RWPE2 (cell line): Measurements from ENCODE around the gene TUBA1B.

ENCODE experiments used
- ATAC-seq: fragments of 200-7000 bp; cut with Tn5 transposase; 3 replicates; pipeline ENCODE4 v1.9.1; 2021; ENCODE audit warnings: low read depth
- DNase-seq: peaks from one replicate; pipeline ENCODE4 v3.0.0-alpha.2; 2020; ENCODE audit warnings: low spot score
- H3K27ac ChIP-seq: fragments of 450-650 bp; 2 replicates; pipeline ENCODE4 v1.5.1; 2017; ENCODE audit warnings: mild to moderate bottlenecking; ENCODE audit not compliant: poor library complexity, severe bottlenecking
- H3K27me3 ChIP-seq: fragments of 250-450 bp; sonication (Bioruptor Pico); 2 replicates; pipeline ENCODE4 v1.5.1; 2021; ENCODE audit warnings: mild to moderate bottlenecking, moderate library complexity; ENCODE audit not compliant: insufficient read depth, poor library complexity, severe bottlenecking
- H3K36me3 ChIP-seq: fragments of 250-450 bp; sonication (Bioruptor Pico); 2 replicates; pipeline ENCODE4 v1.5.1; 2020; ENCODE audit warnings: low read depth, mild to moderate bottlenecking, moderate library complexity
- H3K4me1 ChIP-seq: fragments of 250-450 bp; sonication (Bioruptor Pico); 2 replicates; pipeline ENCODE4 v1.5.1; 2021; ENCODE audit warnings: mild to moderate bottlenecking, moderate library complexity; ENCODE audit not compliant: insufficient read depth, poor library complexity, severe bottlenecking
- H3K4me3 ChIP-seq: fragments of 250-450 bp; sonication (Bioruptor Pico); 2 replicates; pipeline ENCODE4 v1.5.1; 2021; ENCODE audit warnings: mild to moderate bottlenecking, moderate library complexity; ENCODE audit not compliant: severe bottlenecking
- H3K9me3 ChIP-seq: fragments of 250-450 bp; sonication (Bioruptor Pico); 2 replicates; pipeline ENCODE4 v1.5.1; 2021; ENCODE audit warnings: mild to moderate bottlenecking, moderate library complexity; ENCODE audit not compliant: severe bottlenecking
- TF ChIP-seq, protein P1 (sequence below): fragments of 450-650 bp; IDR thresholded peaks from one replicate; pipeline ENCODE4 v1.5.1; 2017; ENCODE audit warnings: mild to moderate bottlenecking, moderate library complexity; ENCODE audit not compliant: poor library complexity, severe bottlenecking

The TUBA1B gene

DNA sequence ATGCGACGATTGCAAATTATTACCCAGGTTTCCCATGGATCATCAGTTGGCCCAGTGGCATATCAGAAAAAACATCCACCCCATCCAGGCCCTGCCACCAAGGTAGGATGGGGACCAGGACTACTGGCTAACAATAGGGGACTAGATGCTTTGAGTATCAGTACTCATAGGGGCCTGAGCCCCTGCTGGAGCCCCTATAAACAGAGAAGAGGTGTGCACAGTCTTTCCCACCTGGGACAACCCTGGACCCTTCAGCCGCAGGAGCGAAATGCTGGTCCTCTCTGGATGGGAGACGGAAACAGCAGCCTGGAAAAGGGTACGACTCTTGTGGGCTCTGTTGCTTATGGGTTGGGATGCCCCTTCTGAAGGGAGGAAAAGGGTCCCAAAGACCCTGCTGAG, 42.3 kb downstream of the TUBA1B start:
- Histone ChIP-seq H3K4me3 (no peak overlapping the region), H3K27me3 (peaks cover 56% of the 10 kb centered on the region)

GRCh38 chr12:49088150-49088931, 42.9 kb downstream of the TUBA1B start:
- H3K27ac ChIP-seq = no peak overlapping the region
- H3K36me3 ChIP-seq = no peaks in the 10 kb centered on the region
- H3K4me3 ChIP-seq = no peak overlapping the region
- peaks cover 50% of the 10 kb centered on the region for H3K27me3 ChIP-seq
- peak; percentile 91 for ATAC-seq
- H3K9me3 ChIP-seq = no peaks in the 10 kb centered on the region
- peaks cover 3% of the 10 kb centered on the region for H3K4me1 ChIP-seq
- TF ChIP-seq, protein P1, sequence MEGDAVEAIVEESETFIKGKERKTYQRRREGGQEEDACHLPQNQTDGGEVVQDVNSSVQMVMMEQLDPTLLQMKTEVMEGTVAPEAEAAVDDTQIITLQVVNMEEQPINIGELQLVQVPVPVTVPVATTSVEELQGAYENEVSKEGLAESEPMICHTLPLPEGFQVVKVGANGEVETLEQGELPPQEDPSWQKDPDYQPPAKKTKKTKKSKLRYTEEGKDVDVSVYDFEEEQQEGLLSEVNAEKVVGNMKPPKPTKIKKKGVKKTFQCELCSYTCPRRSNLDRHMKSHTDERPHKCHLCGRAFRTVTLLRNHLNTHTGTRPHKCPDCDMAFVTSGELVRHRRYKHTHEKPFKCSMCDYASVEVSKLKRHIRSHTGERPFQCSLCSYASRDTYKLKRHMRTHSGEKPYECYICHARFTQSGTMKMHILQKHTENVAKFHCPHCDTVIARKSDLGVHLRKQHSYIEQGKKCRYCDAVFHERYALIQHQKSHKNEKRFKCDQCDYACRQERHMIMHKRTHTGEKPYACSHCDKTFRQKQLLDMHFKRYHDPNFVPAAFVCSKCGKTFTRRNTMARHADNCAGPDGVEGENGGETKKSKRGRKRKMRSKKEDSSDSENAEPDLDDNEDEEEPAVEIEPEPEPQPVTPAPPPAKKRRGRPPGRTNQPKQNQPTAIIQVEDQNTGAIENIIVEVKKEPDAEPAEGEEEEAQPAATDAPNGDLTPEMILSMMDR = peak; percentile 91
- peak; percentile 91 for DNase-seq

More for the DNA sequence above, 42.3 kb downstream of the TUBA1B start:
- Histone ChIP-seq H3K27ac (no peak overlapping the region), H3K9me3 (no peaks in the 10 kb centered on the region), H3K4me1 (peaks cover 3% of the 10 kb centered on the region), H3K36me3 (no peaks in the 10 kb centered on the region)
- TF ChIP-seq, protein P1 = no peak
- DNase-seq (no peak), ATAC-seq (no peak)

GRCh38 chr12:49086116-49086515, 45.1 kb downstream of the TUBA1B start:
- DNase-seq (no peak), ATAC-seq (no peak)
- Histone ChIP-seq H3K36me3 (no peaks in the 10 kb centered on the region), H3K27ac (no peak overlapping the region), H3K4me3 (no peak overlapping the region), H3K4me1 (peaks cover 3% of the 10 kb centered on the region), H3K27me3 (peaks cover 28% of the 10 kb centered on the region), H3K9me3 (no peaks in the 10 kb centered on the region)
- TF ChIP-seq, protein P1 = no peak

GRCh38 chr12:49084438-49084837, 46.8 kb downstream of the TUBA1B start:
- no peak overlapping the region for H3K27ac ChIP-seq
- ATAC-seq = no peak
- H3K4me3 ChIP-seq = no peak overlapping the region
- DNase-seq = no peak
- TF ChIP-seq, protein P1 = no peak
- no peaks in the 10 kb centered on the region for H3K9me3 ChIP-seq
- no peaks in the 10 kb centered on the region for H3K36me3 ChIP-seq
- H3K27me3 ChIP-seq = peaks cover 11% of the 10 kb centered on the region
- H3K4me1 ChIP-seq = peaks cover 3% of the 10 kb centered on the region

- Histone ChIP-seq H3K4me3 (no peak overlapping the region), H3K36me3 (no peaks in the 10 kb centered on the region), H3K9me3 (no peaks in the 10 kb centered on the region), H3K4me1 (no peaks in the 10 kb centered on the region), H3K27me3 (no peaks in the 10 kb centered on the region), H3K27ac (no peak overlapping the region)
- TF ChIP-seq, protein P1 = no peak
- ATAC-seq (no peak), DNase-seq (no peak)
These were observed 51.4 kb downstream of the TUBA1B start for GRCh38 chr12:49079793-49080192.
